HEK293T (cell line): ENCODE results near the gene CD8B.

ENCODE experiments used
- CTBP1 ChIP-seq: fragments of 450-650 bp; IDR thresholded peaks from 2 replicates; pipeline ENCODE4 v1.6.1; 2016; ENCODE audit warnings: borderline replicate concordance
- FOXK2 ChIP-seq: fragments of 450-650 bp; IDR thresholded peaks from 2 replicates; pipeline ENCODE4 v1.6.1; 2016; ENCODE audit warnings: mild to moderate bottlenecking
- TARDBP ChIP-seq: fragments of 450-650 bp; IDR thresholded peaks from 2 replicates; pipeline ENCODE4 v1.6.1; 2016
- TF ChIP-seq, protein P1 (sequence below): fragments of 450-650 bp; IDR thresholded peaks from 2 replicates; pipeline ENCODE4 v1.6.1; 2016

DNA sequence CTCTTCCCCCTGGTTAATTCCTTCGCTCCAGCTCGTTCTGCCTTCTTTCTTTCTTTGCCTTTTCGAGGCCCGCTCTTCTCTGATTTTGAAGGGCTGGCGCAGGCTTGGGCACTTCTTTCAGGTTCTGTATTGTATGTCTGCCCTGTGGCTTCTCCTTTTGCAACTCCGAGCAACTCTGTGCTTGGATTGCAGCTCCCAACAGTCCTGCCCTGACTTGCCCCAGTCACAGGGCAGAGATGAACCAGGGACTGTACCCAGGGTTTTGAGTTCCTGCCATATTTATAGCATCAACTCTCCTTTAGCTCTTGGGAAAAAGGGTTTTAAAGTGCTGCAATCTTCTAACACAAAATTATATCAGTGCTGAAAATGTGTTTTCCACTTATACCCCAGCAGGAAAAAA is 39.8 kb downstream of the CD8B start:
- TF ChIP-seq TARDBP (no peak), FOXK2 (no peak), CTBP1 (no peak)
- TF ChIP-seq, protein P1, sequence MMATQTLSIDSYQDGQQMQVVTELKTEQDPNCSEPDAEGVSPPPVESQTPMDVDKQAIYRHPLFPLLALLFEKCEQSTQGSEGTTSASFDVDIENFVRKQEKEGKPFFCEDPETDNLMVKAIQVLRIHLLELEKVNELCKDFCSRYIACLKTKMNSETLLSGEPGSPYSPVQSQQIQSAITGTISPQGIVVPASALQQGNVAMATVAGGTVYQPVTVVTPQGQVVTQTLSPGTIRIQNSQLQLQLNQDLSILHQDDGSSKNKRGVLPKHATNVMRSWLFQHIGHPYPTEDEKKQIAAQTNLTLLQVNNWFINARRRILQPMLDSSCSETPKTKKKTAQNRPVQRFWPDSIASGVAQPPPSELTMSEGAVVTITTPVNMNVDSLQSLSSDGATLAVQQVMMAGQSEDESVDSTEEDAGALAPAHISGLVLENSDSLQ: no peak
